ENCODE measurements around the gene SRP14.

SRP14 gene

DNA sequence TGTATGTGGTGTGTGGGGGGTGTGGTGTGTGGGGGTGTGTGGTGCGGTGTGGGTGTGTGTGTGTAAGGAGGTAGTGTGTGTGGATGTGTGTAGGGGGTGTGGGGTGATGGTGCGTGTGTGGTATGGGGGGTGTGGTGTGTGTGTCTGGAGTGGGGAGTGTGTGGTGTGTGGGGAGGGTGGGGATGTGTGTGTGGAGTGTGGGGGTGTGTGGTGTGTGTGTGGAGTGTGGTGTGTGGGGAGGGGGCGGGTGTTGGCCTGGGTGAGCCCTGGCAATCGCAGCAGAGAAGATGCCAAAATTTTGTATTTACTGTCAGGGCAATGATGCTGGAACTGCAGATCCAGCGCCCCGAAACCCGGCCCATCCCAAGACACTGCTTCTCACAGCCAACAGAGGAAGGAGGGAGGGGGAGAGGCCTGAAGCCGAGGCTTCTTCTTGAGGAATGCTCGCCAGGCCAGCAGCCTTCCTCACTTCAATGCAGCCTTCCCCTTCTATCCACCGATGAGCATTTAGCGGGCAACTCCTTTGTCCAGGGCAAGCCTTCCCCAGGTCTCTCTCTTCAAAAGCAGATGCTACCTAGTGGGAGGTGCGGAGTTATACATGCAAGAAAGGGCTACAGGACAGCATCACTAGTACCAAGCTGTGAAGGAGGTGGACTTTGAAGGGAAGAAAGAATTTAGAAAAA, 11.9 kb upstream of the SRP14 start:
- 100% methylated on average over 2 of the region's 12 CpGs; no CpG with 5 or more reads in 1 of the 2 donors for WGBS, 2 donors (ENCODE audit: extremely low coverage in 2 of 2, insufficient read length in 2 of 2, insufficient replicate concordance in 1 of 2)
- peak overlapping the region; percentile 46 for H3K18ac ChIP-seq (ENCODE audit: low read length)
- peak overlapping the region; percentile 8 for H2BK12ac ChIP-seq (ENCODE audit: low read length)
- H3K4ac ChIP-seq (ENCODE audit: low read length), result no peak overlapping the region
- H3K36me3 ChIP-seq (replicated peaks in 1 of 2; ENCODE audit: control insufficient read depth in 2 of 2, insufficient read depth in 2 of 2, low read length in 2 of 2), result no peaks in the 10 kb centered on the region
- H4K91ac ChIP-seq (ENCODE audit: low read depth, low read length, poor library complexity), result no peak overlapping the region
- H3K14ac ChIP-seq (ENCODE audit: low read length), result peak overlapping the region; percentile 59
- DNase-seq (ENCODE audit: low spot score), result peak; percentile 48
- H3K79me1 ChIP-seq (ENCODE audit: low read depth, low read length), result peaks cover 3% of the 10 kb centered on the region
- no peak overlapping the region for H2BK5ac ChIP-seq (ENCODE audit: low read length)
- H2AK5ac ChIP-seq (ENCODE audit: low read depth, low read length), result no peak overlapping the region
- peak overlapping the region; percentile 35 for H3K23ac ChIP-seq (ENCODE audit: low read depth, low read length, poor library complexity)
- H3K27ac ChIP-seq (replicated peaks; ENCODE audit: low read length), result no peak overlapping the region
- peaks cover 3 to 13% of the 10 kb centered on the region in 2 donors for H3K4me1 ChIP-seq (ENCODE audit: control insufficient read depth in 2 of 2, insufficient read depth in 1 of 2, low read depth in 1 of 2, low read length in 2 of 2)
- no peak overlapping the region for H3K4me2 ChIP-seq (ENCODE audit: insufficient read depth, low read length, poor library complexity, severe bottlenecking)
- H2AFZ ChIP-seq (ENCODE audit: low read length), result peak overlapping the region; percentile 47
- H3K9me3 ChIP-seq (replicated peaks in 1 of 2; ENCODE audit: control insufficient read depth in 2 of 2, insufficient read depth in 1 of 2, low read depth in 1 of 2, low read length in 2 of 2), result peaks cover 0 to 2% of the 10 kb centered on the region in 2 donors
- H3K27me3 ChIP-seq (ENCODE audit: control insufficient read depth in 3 of 3, insufficient read depth in 3 of 3, low read depth in 1 of 3, low read length in 3 of 3), result no peaks in the 10 kb centered on the region
- H3K4me3 ChIP-seq (ENCODE audit: low read length in 2 of 2), result peak overlapping the region in 1 of 2 donors; percentile 66
- no peak overlapping the region for H2BK120ac ChIP-seq (ENCODE audit: low read depth, low read length)
- H4K8ac ChIP-seq (ENCODE audit: low read depth, low read length), result peak overlapping the region; percentile 74
- H3K9ac ChIP-seq (ENCODE audit: low read depth, low read length, poor library complexity), result peak overlapping the region; percentile 82
- H2BK15ac ChIP-seq (ENCODE audit: low read length), result peak overlapping the region; percentile 22

- Histone ChIP-seq H3K27ac (replicated peaks; ENCODE audit: low read length) (no peak overlapping the region), H3K4ac (ENCODE audit: low read length) (no peak overlapping the region), H3K4me2 (ENCODE audit: insufficient read depth, low read length, poor library complexity, severe bottlenecking) (no peak overlapping the region), H3K36me3 (replicated peaks in 1 of 2; ENCODE audit: control insufficient read depth in 2 of 2, insufficient read depth in 2 of 2, low read length in 2 of 2) (no peaks in the 10 kb centered on the region), H3K27me3 (ENCODE audit: control insufficient read depth in 3 of 3, insufficient read depth in 3 of 3, low read depth in 1 of 3, low read length in 3 of 3) (no peaks in the 10 kb centered on the region), H3K4me1 (ENCODE audit: control insufficient read depth in 2 of 2, insufficient read depth in 1 of 2, low read depth in 1 of 2, low read length in 2 of 2) (peaks cover 8 to 10% of the 10 kb centered on the region in 2 donors), H2AK5ac (ENCODE audit: low read depth, low read length) (no peak overlapping the region), H3K79me1 (ENCODE audit: low read depth, low read length) (peaks cover 3% of the 10 kb centered on the region), H2AFZ (ENCODE audit: low read length) (no peak overlapping the region), H3K18ac (ENCODE audit: low read length) (no peak overlapping the region), H2BK120ac (ENCODE audit: low read depth, low read length) (no peak overlapping the region), H4K91ac (ENCODE audit: low read depth, low read length, poor library complexity) (no peak overlapping the region), H3K9ac (ENCODE audit: low read depth, low read length, poor library complexity) (no peak overlapping the region), H2BK12ac (ENCODE audit: low read length) (no peak overlapping the region), H2BK5ac (ENCODE audit: low read length) (no peak overlapping the region), H2BK15ac (ENCODE audit: low read length) (no peak overlapping the region), H3K23ac (ENCODE audit: low read depth, low read length, poor library complexity) (no peak overlapping the region), H3K14ac (ENCODE audit: low read length) (no peak overlapping the region), H3K4me3 (ENCODE audit: low read length in 2 of 2) (no peak overlapping the region), H3K9me3 (replicated peaks in 1 of 2; ENCODE audit: control insufficient read depth in 2 of 2, insufficient read depth in 1 of 2, low read depth in 1 of 2, low read length in 2 of 2) (peaks cover 0 to 2% of the 10 kb centered on the region in 2 donors), H4K8ac (ENCODE audit: low read depth, low read length) (no peak overlapping the region)
- WGBS, 2 donors (ENCODE audit: extremely low coverage in 2 of 2, insufficient read length in 2 of 2, insufficient replicate concordance in 1 of 2), result no CpG with 5 or more reads among the region's 3 CpGs
- no peak for DNase-seq (ENCODE audit: low spot score)
Measured at GRCh38 chr15:40048926-40049475, 10.0 kb upstream of the SRP14 start.

GRCh38 chr15:40048211-40048792, 9.3 kb upstream of the SRP14 start:
- no peak overlapping the region for H3K23ac ChIP-seq (ENCODE audit: low read depth, low read length, poor library complexity)
- no peak overlapping the region for H2AK5ac ChIP-seq (ENCODE audit: low read depth, low read length)
- no CpG with 5 or more reads among the region's 10 CpGs for WGBS, 2 donors (ENCODE audit: extremely low coverage in 2 of 2, insufficient read length in 2 of 2, insufficient replicate concordance in 1 of 2)
- H3K18ac ChIP-seq (ENCODE audit: low read length), result no peak overlapping the region
- no peak overlapping the region for H4K91ac ChIP-seq (ENCODE audit: low read depth, low read length, poor library complexity)
- peaks cover 3% of the 10 kb centered on the region for H3K79me1 ChIP-seq (ENCODE audit: low read depth, low read length)
- H3K27ac ChIP-seq (replicated peaks; ENCODE audit: low read length), result no peak overlapping the region
- H3K4me3 ChIP-seq (ENCODE audit: low read length in 2 of 2), result no peak overlapping the region
- H2BK120ac ChIP-seq (ENCODE audit: low read depth, low read length), result no peak overlapping the region
- no peaks in the 10 kb centered on the region for H3K36me3 ChIP-seq (replicated peaks in 1 of 2; ENCODE audit: control insufficient read depth in 2 of 2, insufficient read depth in 2 of 2, low read length in 2 of 2)
- H3K27me3 ChIP-seq (ENCODE audit: control insufficient read depth in 3 of 3, insufficient read depth in 3 of 3, low read depth in 1 of 3, low read length in 3 of 3), result no peaks in the 10 kb centered on the region
- H2AFZ ChIP-seq (ENCODE audit: low read length), result no peak overlapping the region
- no peak overlapping the region for H4K8ac ChIP-seq (ENCODE audit: low read depth, low read length)
- H2BK12ac ChIP-seq (ENCODE audit: low read length), result no peak overlapping the region
- H2BK5ac ChIP-seq (ENCODE audit: low read length), result no peak overlapping the region
- H3K14ac ChIP-seq (ENCODE audit: low read length), result no peak overlapping the region
- peaks cover 8 to 10% of the 10 kb centered on the region in 2 donors for H3K4me1 ChIP-seq (ENCODE audit: control insufficient read depth in 2 of 2, insufficient read depth in 1 of 2, low read depth in 1 of 2, low read length in 2 of 2)
- H3K9ac ChIP-seq (ENCODE audit: low read depth, low read length, poor library complexity), result no peak overlapping the region
- no peak overlapping the region for H3K4me2 ChIP-seq (ENCODE audit: insufficient read depth, low read length, poor library complexity, severe bottlenecking)
- no peak overlapping the region for H2BK15ac ChIP-seq (ENCODE audit: low read length)
- no peak overlapping the region for H3K4ac ChIP-seq (ENCODE audit: low read length)
- peaks cover 0 to 2% of the 10 kb centered on the region in 2 donors for H3K9me3 ChIP-seq (replicated peaks in 1 of 2; ENCODE audit: control insufficient read depth in 2 of 2, insufficient read depth in 1 of 2, low read depth in 1 of 2, low read length in 2 of 2)
- no peak for DNase-seq (ENCODE audit: low spot score)
